ENCODE data around the gene SERPINB5. TPM values are rescaled to one million over a fixed set of nuclear protein-coding genes. Genes with fewer than 3 reads are reported as not detected.
A peak's percentile ranks its signal among the peaks of the same experiment; 100 is the strongest.

SERPINB5 gene
- total RNA-seq, 4 donors from 2014 or later, result 298 to 404 (median 337) TPM

- 84 to 95% methylated on average over 3 of the region's 3 CpGs for WGBS, 2 donors
- no peak for DNase-seq (ENCODE audit: low spot score in 2 of 2)
- intact Hi-C loops (cut with DNase I; ENCODE audit: low total_unique reads), result no loop called here
- no peak overlapping the region for H3K4me3 ChIP-seq (ENCODE audit: low read depth, poor library complexity, severe bottlenecking)
- TF ChIP-seq POLR2A (IDR thresholded peaks at IDR 0.05), result no peak
- no peak for TF ChIP-seq CTCF (IDR thresholded peaks at IDR 0.05)
These were observed 8.2 kb upstream of the SERPINB5 start for GRCh38 chr18:63468575-63468974.

- TF ChIP-seq CTCF (IDR thresholded peaks at IDR 0.05) (no peak), POLR2A (IDR thresholded peaks at IDR 0.05) (no peak)
- intact Hi-C loops (cut with DNase I; ENCODE audit: low total_unique reads), result no loop called here
- no peak overlapping the region for H3K4me3 ChIP-seq (ENCODE audit: low read depth, poor library complexity, severe bottlenecking)
- DNase-seq (ENCODE audit: low spot score in 2 of 2), result peak in 1 of 2 donors; percentile 87
- 51 to 55% methylated on average over 12 of the region's 12 CpGs for WGBS, 2 donors
These were observed 6.0 kb upstream of the SERPINB5 start for GRCh38 chr18:63470751-63471150.

- intact Hi-C loops (cut with DNase I; ENCODE audit: low total_unique reads), result no loop called here
These were observed 4.4 kb upstream of the SERPINB5 start for GRCh38 chr18:63472380-63472779.

GRCh38 chr18:63477200-63477599 lies 442 bp downstream of the SERPINB5 start:
- intact Hi-C loops (cut with DNase I; ENCODE audit: low total_unique reads), result no loop called here
- 48 to 71% methylated on average over 7 of the region's 7 CpGs for WGBS, 2 donors
- no peak overlapping the region for H3K4me3 ChIP-seq (ENCODE audit: low read depth, poor library complexity, severe bottlenecking)
- no peak for TF ChIP-seq CTCF (IDR thresholded peaks at IDR 0.05)
- DNase-seq (ENCODE audit: low spot score in 2 of 2), result no peak

More at GRCh38 chr18:63472380-63472779, 4.4 kb upstream of the SERPINB5 start:
- TF ChIP-seq CTCF (IDR thresholded peaks at IDR 0.05) (no peak), POLR2A (IDR thresholded peaks at IDR 0.05) (no peak)
- 41 to 54% methylated on average over 5 of the region's 5 CpGs for WGBS, 2 donors
- H3K4me3 ChIP-seq (ENCODE audit: low read depth, poor library complexity, severe bottlenecking), result no peak overlapping the region
- no peak for DNase-seq (ENCODE audit: low spot score in 2 of 2)

GRCh38 chr18:63477968-63478367 lies 1.2 kb downstream of the SERPINB5 start:
- TF ChIP-seq CTCF (IDR thresholded peaks at IDR 0.05) (no peak), POLR2A (IDR thresholded peaks at IDR 0.05) (no peak)
- H3K4me3 ChIP-seq (ENCODE audit: low read depth, poor library complexity, severe bottlenecking), result no peak overlapping the region
- 40 to 45% methylated on average over 6 of the region's 6 CpGs for WGBS, 2 donors
- intact Hi-C loops (cut with DNase I; ENCODE audit: low total_unique reads), result no loop called here
- DNase-seq (ENCODE audit: low spot score in 2 of 2), result no peak

GRCh38 chr18:63479826-63480225 lies 3.1 kb downstream of the SERPINB5 start:
- intact Hi-C loops (cut with DNase I; ENCODE audit: low total_unique reads), result no loop called here
- no peak overlapping the region for H3K4me3 ChIP-seq (ENCODE audit: low read depth, poor library complexity, severe bottlenecking)
- DNase-seq (ENCODE audit: low spot score in 2 of 2), result no peak
- TF ChIP-seq POLR2A (IDR thresholded peaks at IDR 0.05) (no peak), CTCF (IDR thresholded peaks at IDR 0.05) (no peak)
- 52 to 58% methylated on average over 5 of the region's 5 CpGs for WGBS, 2 donors
